NCI-H446 treated with DMSO at 0.1 percent for 48 hours (cell line): Measurements from ENCODE around the gene TCF4.

Experiments used
- DNase-seq: peaks from one replicate; lab custom pipeline; 2025; lab: John Stamatoyannopoulos, UW

Gene TCF4

GRCh38 chr18:55232506-55232905 is 355.5 kb downstream of the TCF4 start:
- no peak for DNase-seq

- DNase-seq: no peak
Measured at GRCh38 chr18:55229682-55230081, 358.3 kb downstream of the TCF4 start.

GRCh38 chr18:55228707-55229106 is 359.3 kb downstream of the TCF4 start:
- no peak for DNase-seq

DNA sequence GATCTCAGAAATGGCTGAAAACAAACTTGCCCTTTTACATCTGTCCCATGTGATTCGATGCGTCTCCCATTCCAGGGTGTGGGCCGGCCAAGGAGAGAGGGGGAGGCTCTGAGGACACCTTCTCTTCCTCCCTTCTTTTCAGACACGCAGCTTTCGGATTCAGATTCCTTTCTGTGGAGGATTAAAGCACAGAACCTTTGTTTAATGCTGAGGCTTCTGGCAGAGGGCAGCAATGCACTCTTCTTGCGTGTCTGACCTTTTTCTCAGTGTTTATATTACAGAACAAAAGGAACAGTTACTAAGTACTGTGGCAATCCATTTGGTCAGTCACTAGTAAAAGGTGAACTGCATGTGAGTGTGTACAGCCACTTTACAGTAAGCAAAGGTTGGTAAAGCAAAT is 359.8 kb downstream of the TCF4 start:
- no peak for DNase-seq

- no peak for DNase-seq
Measured at GRCh38 chr18:55227771-55228170, 360.2 kb downstream of the TCF4 start.

DNA sequence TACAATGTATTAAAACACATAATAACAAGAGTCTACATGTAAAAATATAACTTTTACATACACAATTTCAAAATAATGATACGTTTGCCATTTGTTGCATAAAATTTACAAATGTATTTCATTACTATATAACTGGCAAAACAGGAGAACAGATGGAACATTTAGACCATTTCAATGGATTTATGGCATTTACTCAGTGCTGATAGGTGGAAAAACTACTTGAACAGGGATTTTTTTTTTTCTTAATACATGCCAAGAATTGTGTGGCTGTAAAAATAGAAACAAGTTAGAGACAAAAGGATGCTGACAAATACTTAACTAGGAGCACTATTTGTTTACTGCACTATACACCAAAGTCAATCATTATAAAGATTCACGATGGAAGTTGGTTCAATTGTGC is 361.9 kb downstream of the TCF4 start:
- DNase-seq: peak; percentile 59

- DNase-seq: no peak
Measured at GRCh38 chr18:55224086-55224625, 363.8 kb downstream of the TCF4 start.

- no peak for DNase-seq
Measured at GRCh38 chr18:55221622-55222021, 366.4 kb downstream of the TCF4 start.

- no peak for DNase-seq
Measured at GRCh38 chr18:55220523-55220922, 367.5 kb downstream of the TCF4 start.

GRCh38 chr18:55219823-55220222 is 368.2 kb downstream of the TCF4 start:
- DNase-seq: no peak

GRCh38 chr18:55219059-55219458 is 368.9 kb downstream of the TCF4 start:
- no peak for DNase-seq

- no peak for DNase-seq
Measured at GRCh38 chr18:55214969-55215368, 373.0 kb downstream of the TCF4 start.

- DNase-seq: no peak
Measured at GRCh38 chr18:55214534-55214933, 373.5 kb downstream of the TCF4 start.

GRCh38 chr18:55213586-55213985 is 374.4 kb downstream of the TCF4 start:
- DNase-seq: no peak

DNA sequence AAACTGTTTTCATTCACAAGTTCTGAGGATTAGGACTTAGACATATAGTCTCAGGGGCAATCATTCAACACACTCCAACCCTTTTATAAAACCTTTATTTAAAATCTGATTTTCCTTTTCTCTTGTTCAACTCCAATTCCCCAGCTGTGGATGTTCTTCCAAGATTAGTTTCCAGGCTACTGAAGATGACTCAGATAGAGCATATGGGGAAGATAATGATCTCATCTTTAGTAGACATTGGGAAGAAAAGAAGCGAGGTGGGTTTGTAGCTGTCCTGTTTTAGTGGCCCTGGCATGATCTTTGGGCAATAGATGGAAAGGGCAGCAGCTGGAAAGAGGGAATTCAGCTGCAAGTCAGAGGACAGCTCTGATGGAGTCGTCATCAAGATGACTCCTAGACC is 381.1 kb downstream of the TCF4 start:
- DNase-seq: peak; percentile 64

DNA sequence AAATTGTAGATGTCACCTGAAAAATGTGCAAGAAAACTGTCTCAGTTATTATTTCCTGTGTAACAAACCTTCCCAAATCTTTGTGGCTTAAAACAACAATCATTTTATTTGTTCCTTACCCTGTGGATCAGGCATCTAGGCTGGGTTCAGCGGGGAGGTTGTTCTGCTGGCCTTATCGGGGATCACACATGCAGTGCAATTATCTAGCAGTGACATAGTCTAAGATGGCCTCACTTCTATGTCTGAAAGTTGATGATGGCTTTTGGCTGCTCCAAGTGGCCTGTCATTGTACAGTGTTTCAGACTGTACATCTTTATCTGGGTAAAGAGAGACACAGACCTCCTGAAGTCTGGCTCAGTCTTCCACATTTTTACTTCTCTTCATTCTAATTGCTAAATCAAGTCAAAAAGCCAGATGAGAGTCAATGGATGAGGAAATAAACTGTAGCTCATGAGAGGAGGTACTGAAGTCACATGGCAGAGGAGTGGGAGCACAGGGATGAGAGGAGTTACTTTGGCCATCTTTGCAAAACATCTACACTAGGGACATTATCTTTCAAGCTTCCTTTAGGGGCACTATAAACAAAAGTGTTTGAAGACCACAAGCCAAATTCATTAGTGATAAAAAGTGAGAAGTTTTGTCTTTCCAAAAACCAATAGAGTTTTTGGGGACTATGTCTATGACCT is 385.6 kb downstream of the TCF4 start:
- no peak for DNase-seq

DNA sequence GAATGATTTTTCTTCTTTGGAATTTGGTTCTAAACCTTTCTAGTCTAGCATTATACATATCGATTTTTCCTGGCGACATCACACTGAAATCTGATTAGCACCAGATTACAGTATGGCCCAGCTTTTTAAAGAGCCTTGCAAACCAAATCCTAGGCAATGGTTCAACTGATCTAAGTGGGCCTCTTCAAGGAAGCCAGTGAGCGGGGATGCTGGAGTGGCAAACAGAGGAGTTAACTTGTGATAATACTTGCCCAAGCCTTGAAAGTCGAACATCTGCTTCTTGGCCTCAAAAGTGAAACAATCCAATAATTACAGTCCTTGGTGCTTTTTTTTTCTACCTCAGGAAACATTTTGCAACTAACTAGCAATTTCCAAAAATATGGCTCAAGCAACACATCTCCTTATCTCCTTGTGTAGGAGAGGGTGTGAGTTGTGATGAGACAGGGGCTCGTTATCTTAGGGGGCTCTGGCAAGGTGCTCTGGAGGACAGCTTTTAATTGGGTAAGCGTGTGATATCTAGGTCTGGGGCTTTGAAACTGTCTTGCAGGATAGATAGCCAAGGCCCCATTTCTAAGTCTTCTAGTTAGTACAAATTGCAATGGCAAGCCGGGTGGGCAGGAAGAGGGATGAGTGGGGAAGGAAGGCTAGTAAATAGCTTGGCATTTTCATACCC is 388.6 kb downstream of the TCF4 start:
- no peak for DNase-seq

GRCh38 chr18:55195863-55196262 is 392.1 kb downstream of the TCF4 start:
- no peak for DNase-seq

DNA sequence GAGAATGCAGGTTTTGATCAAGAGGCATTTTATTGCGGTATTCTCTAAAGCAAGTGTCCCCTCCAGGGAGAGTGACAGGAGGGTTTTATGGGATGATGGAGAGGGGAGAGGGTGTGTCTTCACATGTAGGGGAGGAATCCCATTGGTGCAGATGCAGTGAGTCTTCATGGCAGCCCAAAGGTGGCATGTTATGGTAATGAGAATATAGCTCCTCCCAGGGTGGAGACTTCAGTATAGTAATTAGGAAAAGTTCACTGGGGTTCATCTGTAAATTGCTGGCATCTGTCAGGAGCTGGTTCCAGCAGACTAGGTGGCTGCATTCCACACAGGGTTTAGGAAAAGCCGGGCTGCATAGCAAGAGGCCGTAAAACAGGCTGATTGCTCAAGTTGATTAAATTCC is 398.0 kb downstream of the TCF4 start:
- no peak for DNase-seq

GRCh38 chr18:55186588-55186987 is 401.4 kb downstream of the TCF4 start:
- no peak for DNase-seq

- DNase-seq: no peak
Measured at GRCh38 chr18:55185391-55185790, 402.6 kb downstream of the TCF4 start.

DNA sequence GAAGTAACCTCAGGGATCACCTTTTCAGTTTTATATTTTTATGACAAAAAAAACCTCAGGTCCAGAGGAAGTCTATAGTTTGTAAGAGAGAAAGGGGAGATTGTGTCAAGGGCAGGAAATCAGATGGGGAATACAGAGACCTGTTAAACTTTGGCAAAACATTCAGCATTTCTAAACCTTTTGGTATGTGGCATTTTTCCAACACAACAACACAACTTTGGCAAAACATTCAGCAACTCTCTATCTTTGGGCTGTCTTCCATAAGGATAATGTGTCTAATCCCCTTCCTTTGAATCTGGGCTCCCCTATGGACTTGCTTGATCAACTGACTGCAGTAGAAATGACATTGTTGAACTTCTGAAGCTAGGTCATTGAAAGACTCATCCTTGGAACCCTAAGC is 408.2 kb downstream of the TCF4 start:
- no peak for DNase-seq

DNA sequence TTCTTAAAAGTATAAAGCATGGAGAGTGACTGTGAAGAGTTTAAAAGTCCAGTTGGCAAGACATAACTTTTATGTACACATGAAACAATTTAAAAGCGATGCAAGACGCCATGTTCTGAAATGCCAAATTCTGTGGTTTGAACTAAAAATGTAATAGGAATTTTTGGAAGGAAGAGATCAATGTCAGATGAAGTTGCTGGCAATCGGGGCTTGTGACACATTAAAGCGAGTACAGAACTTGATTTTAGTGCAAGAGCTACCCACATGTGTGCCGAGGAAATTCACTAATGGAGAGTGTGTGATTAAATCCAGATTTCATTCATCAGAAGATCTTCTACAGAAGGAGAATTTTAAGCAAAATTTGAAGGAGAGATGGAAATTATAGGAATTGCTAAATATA is 408.6 kb downstream of the TCF4 start:
- no peak for DNase-seq

DNA sequence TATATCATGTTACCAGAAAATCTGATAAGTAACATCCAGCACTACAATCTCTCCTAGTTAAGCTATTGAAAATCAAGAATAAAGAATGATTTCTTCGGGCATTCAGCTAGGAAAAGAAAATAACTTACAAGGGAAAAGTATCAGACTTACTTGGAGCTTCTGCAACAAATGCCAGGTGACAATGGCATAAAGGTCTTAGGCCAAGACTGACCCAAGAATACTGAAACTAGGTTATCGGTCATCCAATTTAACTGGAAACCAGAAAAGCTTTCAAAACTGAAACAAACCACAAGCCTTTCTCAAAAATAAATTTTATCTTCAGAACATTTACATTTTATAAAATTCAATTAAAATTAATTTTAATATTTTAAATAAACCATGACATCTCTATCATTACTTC is 414.7 kb downstream of the TCF4 start:
- DNase-seq: no peak
